ENCODE results near the gene RAD51B.
"Not testable (repeated sequence)": the region's sequence is repeated elsewhere in the genome, so short reads cannot be mapped to it uniquely, and the experiment has no call there.

Gene RAD51B

GRCh38 chr14:67940486-67941455 lies 121.2 kb downstream of the RAD51B start:
- H3K4me3 ChIP-seq: no peak overlapping the region
- H3K27ac ChIP-seq: peak overlapping the region; percentile 26 to 84 (median 71)

GRCh38 chr14:67941456-67942018 lies 122.0 kb downstream of the RAD51B start:
- Histone ChIP-seq H3K4me3 (no peak overlapping the region), H3K27ac (peak overlapping the region in 20 of 21 experiments; percentile 28 to 84 (median 70))

GRCh38 chr14:67942080-67942710 lies 122.6 kb downstream of the RAD51B start:
- Histone ChIP-seq H3K27ac (peak overlapping the region in 20 of 21 experiments; percentile 28 to 84 (median 70)), H3K4me3 (no peak overlapping the region)

GRCh38 chr14:67943947-67944346 lies 124.4 kb downstream of the RAD51B start:
- Histone ChIP-seq H3K27ac (peak overlapping the region in 18 of 21 experiments; percentile 19 to 82 (median 67)), H3K4me3 (no peak overlapping the region)

GRCh38 chr14:67944605-67945004 lies 125.0 kb downstream of the RAD51B start:
- Histone ChIP-seq H3K4me3 (no peak overlapping the region), H3K27ac (peak overlapping the region in 17 of 21 experiments; percentile 18 to 82 (median 69))

GRCh38 chr14:67949771-67950170 lies 130.2 kb downstream of the RAD51B start:
- no peak overlapping the region for H3K4me3 ChIP-seq
- no peak overlapping the region for H3K27ac ChIP-seq

- no peak overlapping the region for H3K4me3 ChIP-seq
- H3K27ac ChIP-seq: peak overlapping the region in 1 of 21 experiments; percentile 3
These were observed 130.8 kb downstream of the RAD51B start for GRCh38 chr14:67950386-67950785.

- H3K27ac ChIP-seq: peak overlapping the region in 7 of 21 experiments; percentile 2 to 49 (median 36)
- no peak overlapping the region for H3K4me3 ChIP-seq
These were observed 132.1 kb downstream of the RAD51B start for GRCh38 chr14:67951529-67952135.

GRCh38 chr14:67952381-67952780 lies 132.8 kb downstream of the RAD51B start:
- H3K27ac ChIP-seq: peak overlapping the region in 7 of 21 experiments; percentile 1 to 49 (median 23)

GRCh38 chr14:67952786-67953185 lies 133.2 kb downstream of the RAD51B start:
- Histone ChIP-seq H3K4me3 (no peak overlapping the region), H3K27ac (peak overlapping the region in 7 of 21 experiments; percentile 1 to 49 (median 23))

More at GRCh38 chr14:67952381-67952780, 132.8 kb downstream of the RAD51B start:
- no peak overlapping the region for H3K4me3 ChIP-seq

- no peak overlapping the region for H3K27ac ChIP-seq
- H3K4me3 ChIP-seq: no peak overlapping the region
These were observed 135.7 kb downstream of the RAD51B start for GRCh38 chr14:67955261-67955660.

- Histone ChIP-seq H3K4me3 (no peak overlapping the region), H3K27ac (no peak overlapping the region)
These were observed 138.4 kb downstream of the RAD51B start for GRCh38 chr14:67957946-67958345.

- Histone ChIP-seq H3K27ac (peak overlapping the region in 5 of 21 experiments; percentile 42 to 83 (median 51)), H3K4me3 (no peak overlapping the region)
These were observed 142.1 kb downstream of the RAD51B start for GRCh38 chr14:67961676-67962075.

- H3K27ac ChIP-seq: peak overlapping the region in 8 of 21 experiments; percentile 9 to 83 (median 48)
These were observed 142.7 kb downstream of the RAD51B start for GRCh38 chr14:67962215-67962644.

GRCh38 chr14:67963545-67963944 lies 144.0 kb downstream of the RAD51B start:
- no peak overlapping the region for H3K4me3 ChIP-seq
- H3K27ac ChIP-seq: peak overlapping the region in 17 of 21 experiments; percentile 20 to 83 (median 55)

More at GRCh38 chr14:67962215-67962644, 142.7 kb downstream of the RAD51B start:
- H3K4me3 ChIP-seq: no peak overlapping the region

GRCh38 chr14:67963960-67964812 lies 144.6 kb downstream of the RAD51B start:
- Histone ChIP-seq H3K4me3 (no peak overlapping the region), H3K27ac (peak overlapping the region in 18 of 21 experiments; percentile 20 to 83 (median 57))

GRCh38 chr14:67965696-67966095 lies 146.1 kb downstream of the RAD51B start:
- H3K27ac ChIP-seq: peak overlapping the region in 10 of 21 experiments; percentile 14 to 83 (median 62)
- no peak overlapping the region for H3K4me3 ChIP-seq

GRCh38 chr14:67967206-67967605 lies 147.6 kb downstream of the RAD51B start:
- Histone ChIP-seq H3K4me3 (no peak overlapping the region), H3K27ac (no peak overlapping the region)

GRCh38 chr14:67967970-67968369 lies 148.4 kb downstream of the RAD51B start:
- peak overlapping the region in 1 of 21 experiments; percentile 6 for H3K27ac ChIP-seq
- H3K4me3 ChIP-seq: not testable (repeated sequence)

Measured in skin epidermis (tissue), 12 donors.